ENCODE measurements around the gene PCNX1.
"Not testable (repeated sequence)": the region's sequence is repeated elsewhere in the genome, so short reads cannot be mapped to it uniquely, and the experiment has no call there.

GRCh38 chr14:70866992-70867391 lies 40.3 kb upstream of the PCNX1 start:
- not testable (repeated sequence) for TF ChIP-seq CTCF (conservative IDR thresholded peaks at IDR 0.05; ENCODE audit: low read depth, low read length); RCOR1 (IDR thresholded peaks at IDR 0.05; ENCODE audit: insufficient replicate concordance, low read length); POLR2A (IDR thresholded peaks at IDR 0.05; ENCODE audit: low read depth, low read length); MAZ (IDR thresholded peaks at IDR 0.05; ENCODE audit: borderline replicate concordance, low read depth, low read length); FOS (IDR thresholded peaks at IDR 0.05; ENCODE audit: low read depth, low read length); CHD1 (IDR thresholded peaks at IDR 0.05; ENCODE audit: low read depth, low read length); RAD21 (IDR thresholded peaks at IDR 0.05; ENCODE audit: low read length)
